GF-D8 (cell line): ENCODE results near the gene TPP1.

Source experiments
- DNase-seq: peaks from one replicate; lab custom pipeline; 2025; lab: John Stamatoyannopoulos, UW

The TPP1 gene

GRCh38 chr11:6611092-6611962, 7.9 kb downstream of the TPP1 start:
- DNase-seq = no peak

- DNase-seq = no peak
These were observed 8.6 kb downstream of the TPP1 start for GRCh38 chr11:6610591-6610990.

- DNase-seq = no peak
These were observed 9.7 kb downstream of the TPP1 start for GRCh38 chr11:6609502-6610015.

GRCh38 chr11:6608726-6609501, 10.3 kb downstream of the TPP1 start:
- DNase-seq = no peak

GRCh38 chr11:6608011-6608410, 11.2 kb downstream of the TPP1 start:
- DNase-seq = no peak

GRCh38 chr11:6607190-6607795, 11.9 kb downstream of the TPP1 start:
- DNase-seq = no peak

GRCh38 chr11:6606471-6607189, 12.6 kb downstream of the TPP1 start:
- DNase-seq = peak; percentile 37

GRCh38 chr11:6604790-6605189, 14.4 kb downstream of the TPP1 start:
- peak; percentile 1 for DNase-seq

GRCh38 chr11:6604081-6604626, 15.1 kb downstream of the TPP1 start:
- peak; percentile 5 for DNase-seq

- DNase-seq = peak; percentile 32
These were observed 15.7 kb downstream of the TPP1 start, which contains the start of the genes ILK and RRP8 for GRCh38 chr11:6603287-6604080. TSS of gene ILK (plus strand) at chr11:6603774. CDS start at chr11:6604272, 498 bp downstream. TSS of gene RRP8 (minus strand) at chr11:6603616. CDS start at chr11:6603502, 114 bp downstream.

- DNase-seq = no peak
These were observed 16.9 kb downstream of the TPP1 start for GRCh38 chr11:6602096-6602940.

GRCh38 chr11:6601041-6601461, 18.2 kb downstream of the TPP1 start:
- no peak for DNase-seq

GRCh38 chr11:6599881-6600390, 19.3 kb downstream of the TPP1 start:
- no peak for DNase-seq

- no peak for DNase-seq
These were observed 19.8 kb downstream of the TPP1 start for GRCh38 chr11:6599449-6599848.

- DNase-seq = no peak
These were observed 20.7 kb downstream of the TPP1 start for GRCh38 chr11:6598555-6598954.

- no peak for DNase-seq
These were observed 22.9 kb downstream of the TPP1 start for GRCh38 chr11:6596239-6596877.

GRCh38 chr11:6594142-6594768, 25.0 kb downstream of the TPP1 start:
- no peak for DNase-seq

- no peak for DNase-seq
These were observed 31.2 kb downstream of the TPP1 start for GRCh38 chr11:6588018-6588417.
